Frontal cortex (tissue), 4 donors: Measurements from ENCODE around the gene CARD11. TPM values are rescaled to one million over a fixed set of nuclear protein-coding genes. Genes with fewer than 3 reads are reported as not detected.

Source experiments
- DNase-seq, 2 donors: peaks; one replicate each; pipeline ENCODE4 v3.0.0; 2012; ENCODE audit warnings: low spot score in 2 of 2
- FAIRE-seq: peaks from 2 replicates; lab custom pipeline; 2012; peaks lifted over from hg19 to GRCh38; lab: Jason Lieb, UNC
- total RNA-seq: library from RNA; depleted of rRNA; stranded (reverse); fragments of >200 nt; gene quantifications from one replicate; pipeline ENCODE4 v1.2.3, GENCODE V29; 2014
- donor health status: control.
- donor health status: control.
- donor health status: control.

The CARD11 gene
- total RNA-seq, 1 donor from 2014 or later = 0.41 TPM

DNA sequence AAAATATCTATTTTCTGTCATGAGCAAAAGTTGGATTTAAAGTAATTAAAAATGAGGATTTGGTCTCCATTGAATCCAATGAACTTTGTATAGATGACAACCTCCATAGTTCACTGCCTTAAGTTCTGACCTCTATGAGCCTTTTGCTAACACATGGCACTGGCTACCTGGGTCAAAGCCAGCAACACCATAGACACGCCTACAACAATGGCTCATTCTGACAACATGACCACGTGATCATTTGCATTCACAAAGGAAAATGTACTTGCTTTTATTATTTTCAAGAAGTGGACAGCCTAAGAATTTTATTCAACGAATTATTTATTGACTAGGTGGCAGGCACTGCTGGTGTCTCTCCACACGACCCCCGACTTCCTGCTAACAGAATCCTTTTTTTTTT, 90.6 kb downstream of the CARD11 start:
- FAIRE-seq = no peak
- no peak for DNase-seq

DNA sequence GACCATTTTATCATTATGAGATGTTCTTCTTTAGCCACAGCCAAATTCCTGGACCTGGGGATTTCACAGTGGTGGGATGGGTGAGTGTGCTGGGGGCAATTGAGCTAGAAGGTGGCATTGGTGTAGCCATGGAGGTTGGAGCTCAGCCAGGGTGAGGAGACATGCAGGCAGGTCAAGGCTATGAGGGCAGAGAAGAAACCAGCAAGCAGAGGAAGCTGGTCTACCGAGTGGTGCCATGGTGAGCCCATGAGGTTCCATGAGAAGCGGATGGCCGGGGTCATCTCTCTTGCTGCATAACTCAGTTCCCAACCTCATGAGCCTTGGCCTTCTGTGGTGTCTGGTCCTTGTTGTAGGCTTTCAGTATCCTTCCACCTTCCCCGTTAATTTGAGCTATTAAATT, 91.4 kb downstream of the CARD11 start:
- DNase-seq (no peak), FAIRE-seq (no peak)

DNA sequence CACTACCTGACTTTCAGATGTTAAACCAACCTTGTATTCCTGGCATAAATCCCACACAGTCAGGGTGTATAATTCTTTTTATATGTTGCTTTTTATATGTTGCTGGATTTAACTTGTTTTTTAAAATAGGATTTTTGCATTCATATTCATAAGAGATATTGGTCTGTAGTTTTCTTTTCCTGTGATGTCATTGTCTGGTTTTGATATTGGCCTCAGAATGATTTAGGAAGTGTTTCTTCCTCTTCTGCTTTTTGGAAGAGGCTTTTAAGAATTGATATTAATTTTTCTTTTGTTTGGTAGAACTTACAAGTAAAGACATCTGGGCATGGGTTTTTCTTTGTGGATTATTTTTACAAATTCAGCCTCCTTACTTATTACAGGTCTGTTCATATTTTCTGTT, 93.1 kb downstream of the CARD11 start:
- no peak for FAIRE-seq
- DNase-seq = no peak

DNA sequence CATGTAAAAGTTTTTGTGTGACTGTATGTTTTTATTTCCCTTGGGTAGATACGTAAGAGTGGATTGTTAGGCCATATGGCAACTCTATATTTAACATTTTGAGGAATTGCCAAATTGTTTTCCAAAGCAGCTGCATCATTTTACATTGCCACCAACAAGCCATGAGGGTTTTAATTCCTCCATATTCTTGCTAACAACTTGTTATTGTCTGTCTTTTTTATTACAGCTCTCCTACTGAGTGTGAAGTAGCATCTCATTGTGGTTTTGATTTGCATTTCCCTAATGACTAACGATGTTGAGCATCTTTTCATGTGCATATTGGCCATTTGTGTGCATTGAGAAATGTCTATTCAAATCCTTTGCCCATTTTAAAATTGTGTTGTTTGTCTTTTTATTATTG, 94.9 kb downstream of the CARD11 start:
- no peak for FAIRE-seq
- DNase-seq = no peak

DNA sequence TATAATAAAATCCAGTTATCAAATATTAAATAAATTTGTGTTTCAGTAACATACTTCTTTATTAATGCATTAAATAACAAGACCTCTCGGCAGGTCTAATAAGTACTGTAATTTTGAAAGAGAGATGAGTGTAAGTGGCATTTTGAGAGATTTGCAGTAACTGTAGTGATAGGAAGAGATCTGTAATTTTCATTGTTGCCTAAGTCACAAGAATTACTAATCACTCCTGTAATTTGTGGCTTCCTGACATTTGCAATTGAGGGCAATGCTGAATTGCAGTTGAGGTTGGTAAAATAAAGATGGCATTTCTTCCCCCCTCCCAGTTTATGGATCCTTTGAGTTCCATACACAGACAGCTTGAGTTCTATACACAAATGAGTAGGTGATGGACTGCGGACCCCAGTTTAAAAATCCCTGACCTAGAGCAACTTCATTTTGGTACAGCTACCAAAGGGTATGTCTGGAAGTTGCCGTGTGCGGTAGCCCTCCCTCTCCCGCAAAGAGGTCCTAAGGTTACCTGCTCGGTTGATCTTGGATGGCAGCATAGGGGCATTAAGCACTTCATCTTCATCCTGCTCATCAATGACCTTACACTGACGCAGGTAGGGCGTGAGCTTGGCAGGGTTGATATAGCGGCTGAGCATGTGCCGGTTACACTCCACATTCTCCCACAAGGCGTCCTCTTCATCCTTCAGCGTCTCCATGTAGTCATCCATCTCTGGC, 96.4 kb downstream of the CARD11 start:
- DNase-seq (no peak), FAIRE-seq (no peak)

DNA sequence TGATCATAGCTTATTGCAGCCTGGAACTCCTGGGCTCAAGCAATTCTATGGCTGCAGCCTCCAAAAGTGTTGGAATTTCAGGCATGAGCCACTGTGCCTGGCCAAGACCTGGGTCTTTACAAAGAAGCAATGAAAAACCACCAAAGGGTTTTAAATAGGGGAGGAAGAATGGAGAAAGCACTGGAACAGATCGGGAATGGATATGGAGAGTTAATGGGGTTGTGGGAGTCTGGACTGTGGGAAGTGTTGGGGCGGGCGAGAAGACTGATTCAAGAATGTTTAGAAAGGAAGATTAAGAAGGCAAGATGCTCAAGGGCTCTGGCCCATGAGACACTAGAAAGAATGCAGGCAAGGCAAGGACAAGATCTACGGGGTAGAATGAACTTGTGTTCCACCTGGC, 98.5 kb downstream of the CARD11 start:
- DNase-seq = no peak
- no peak for FAIRE-seq

DNA sequence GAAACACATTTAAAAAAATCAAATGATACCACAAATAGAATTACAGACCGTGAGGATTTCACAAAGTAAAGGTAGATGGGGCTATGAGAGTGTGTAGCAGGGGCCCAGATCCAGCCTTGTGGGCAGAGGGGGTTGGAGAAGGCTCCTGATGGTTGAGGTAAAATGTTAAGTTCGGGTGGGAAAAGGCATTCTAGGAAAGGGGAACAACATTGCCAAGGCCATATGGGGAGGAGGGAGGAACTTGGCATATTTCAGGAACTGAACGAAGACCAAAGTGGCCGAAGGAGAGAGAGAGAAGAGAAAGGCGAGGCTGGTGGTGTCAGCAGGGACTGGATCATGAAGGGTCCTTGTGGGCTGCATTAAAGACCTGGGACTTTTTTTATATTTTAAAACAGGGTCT, 98.9 kb downstream of the CARD11 start:
- FAIRE-seq = no peak
- no peak for DNase-seq

DNA sequence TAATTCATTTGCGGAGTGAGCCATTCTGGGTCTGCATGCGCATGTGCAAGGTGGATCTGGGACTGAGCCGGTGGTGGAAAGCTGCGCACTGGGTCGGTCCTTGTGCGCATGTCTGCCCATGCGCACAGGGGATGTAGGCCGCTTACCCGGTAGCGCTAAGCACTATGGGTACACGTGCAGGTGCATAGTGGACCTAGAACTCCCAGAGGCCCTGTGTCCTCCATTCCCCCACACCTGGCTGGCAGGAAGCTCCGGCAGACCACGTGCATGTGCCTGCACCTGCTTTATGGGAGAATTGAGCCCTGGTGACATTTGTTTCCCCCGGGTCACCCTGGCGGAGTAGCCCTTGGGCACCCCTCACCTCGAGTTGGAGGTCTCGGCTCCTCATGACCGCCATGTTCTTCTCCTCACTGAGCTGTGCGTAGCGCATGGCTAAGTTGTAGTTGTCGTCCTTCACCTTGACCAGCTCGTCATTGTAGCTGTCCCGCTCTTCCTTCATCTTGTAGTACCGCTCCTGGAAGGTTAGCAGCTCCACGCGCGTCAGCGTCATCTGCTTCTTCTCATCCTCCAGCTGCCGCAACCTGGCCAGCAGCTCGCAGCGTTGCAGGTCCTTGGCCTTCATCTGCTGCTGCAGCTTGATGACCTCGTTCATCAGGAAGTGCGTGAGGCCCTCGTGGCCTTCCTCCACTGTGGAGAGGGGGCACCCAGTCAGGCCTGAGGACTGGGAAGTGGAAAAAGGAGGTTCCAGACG, 99.6 kb downstream of the CARD11 start:
- FAIRE-seq (no peak), DNase-seq (no peak)

DNA sequence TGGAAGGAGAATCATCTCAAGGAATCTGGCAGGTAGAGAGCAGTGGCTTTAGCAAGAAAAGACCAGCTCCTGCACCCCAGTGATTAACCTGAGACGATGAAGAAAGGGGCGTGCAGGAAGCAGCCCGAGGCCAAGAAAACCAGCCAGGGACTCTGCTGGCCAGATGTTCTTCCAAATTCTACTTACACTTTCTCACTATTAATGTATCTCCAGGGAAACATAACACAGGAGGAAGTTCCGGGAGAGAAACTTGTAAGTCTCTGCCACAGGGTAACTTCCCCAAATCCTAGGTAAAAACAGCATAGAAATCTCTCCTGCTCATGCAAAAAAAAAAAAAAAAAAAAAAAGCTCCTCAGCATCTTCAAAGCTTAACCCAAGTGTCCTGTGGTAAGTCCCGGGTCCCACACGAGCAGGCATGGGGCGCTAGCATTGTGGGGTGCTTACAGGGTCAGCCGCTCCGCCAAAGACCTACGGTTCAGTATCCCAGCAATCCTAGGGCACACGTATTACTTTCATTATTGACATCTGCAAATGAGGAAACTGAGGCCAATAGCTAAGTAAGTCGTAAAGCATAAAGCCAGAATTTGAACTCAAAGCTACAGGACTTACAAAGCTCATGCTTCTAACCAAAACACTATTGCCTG, 102.3 kb downstream of the CARD11 start:
- FAIRE-seq (no peak), DNase-seq (no peak)

DNA sequence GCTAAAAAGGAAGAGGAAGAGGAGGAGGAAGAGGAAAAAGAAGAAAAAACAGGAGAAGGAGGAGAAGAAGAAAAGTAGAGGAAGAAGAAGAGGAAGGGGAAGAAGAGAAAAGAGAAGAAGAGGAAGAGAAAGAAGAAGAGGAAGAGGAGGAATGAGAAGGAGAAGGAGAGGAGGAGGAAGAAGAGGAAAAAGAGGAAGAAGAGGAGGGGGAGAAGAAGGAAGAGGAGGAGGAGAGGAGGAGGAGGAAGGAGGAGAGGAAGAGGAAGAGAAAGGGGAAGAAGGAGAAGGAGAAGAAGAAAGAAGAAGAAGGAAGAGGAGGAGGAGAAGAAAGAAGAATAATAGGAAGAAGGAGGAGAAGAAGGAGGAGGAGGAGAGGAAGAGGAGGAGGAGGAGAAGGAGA, 103.2 kb downstream of the CARD11 start:
- no peak for DNase-seq
- no peak for FAIRE-seq

DNA sequence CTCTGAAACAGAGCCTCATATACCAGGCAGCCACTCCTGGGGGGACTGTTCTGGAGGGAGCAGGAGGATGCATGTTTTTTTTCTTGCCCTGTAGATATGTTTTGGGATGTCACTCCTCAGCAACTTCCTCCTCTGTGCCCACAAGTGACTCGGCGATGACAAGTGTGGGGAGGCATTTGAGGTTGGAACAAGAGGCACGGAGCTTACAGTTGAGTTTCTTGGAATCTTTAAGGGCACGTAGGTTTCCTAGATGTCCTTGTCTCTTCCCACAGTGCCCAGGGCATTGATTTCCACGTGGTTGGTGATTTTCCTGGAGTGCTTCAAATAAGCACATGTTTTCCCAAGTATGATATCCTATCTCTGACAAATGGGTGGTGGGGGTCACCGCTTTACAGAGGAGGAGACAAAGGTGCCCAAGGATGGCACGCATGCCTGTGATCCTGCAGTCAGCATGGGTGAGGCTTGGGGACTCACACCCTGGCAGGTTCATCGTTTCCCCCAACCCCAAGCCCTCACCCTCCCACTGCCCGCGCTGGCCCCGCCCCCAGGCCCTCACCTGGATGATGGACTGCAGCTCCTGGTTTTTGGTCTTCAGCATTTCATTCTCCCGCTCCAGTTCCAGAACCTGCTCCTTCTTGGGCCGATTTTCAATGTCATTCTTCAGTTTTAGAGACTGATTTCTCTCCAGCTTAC, 104.3 kb downstream of the CARD11 start:
- DNase-seq (no peak), FAIRE-seq (no peak)

DNA sequence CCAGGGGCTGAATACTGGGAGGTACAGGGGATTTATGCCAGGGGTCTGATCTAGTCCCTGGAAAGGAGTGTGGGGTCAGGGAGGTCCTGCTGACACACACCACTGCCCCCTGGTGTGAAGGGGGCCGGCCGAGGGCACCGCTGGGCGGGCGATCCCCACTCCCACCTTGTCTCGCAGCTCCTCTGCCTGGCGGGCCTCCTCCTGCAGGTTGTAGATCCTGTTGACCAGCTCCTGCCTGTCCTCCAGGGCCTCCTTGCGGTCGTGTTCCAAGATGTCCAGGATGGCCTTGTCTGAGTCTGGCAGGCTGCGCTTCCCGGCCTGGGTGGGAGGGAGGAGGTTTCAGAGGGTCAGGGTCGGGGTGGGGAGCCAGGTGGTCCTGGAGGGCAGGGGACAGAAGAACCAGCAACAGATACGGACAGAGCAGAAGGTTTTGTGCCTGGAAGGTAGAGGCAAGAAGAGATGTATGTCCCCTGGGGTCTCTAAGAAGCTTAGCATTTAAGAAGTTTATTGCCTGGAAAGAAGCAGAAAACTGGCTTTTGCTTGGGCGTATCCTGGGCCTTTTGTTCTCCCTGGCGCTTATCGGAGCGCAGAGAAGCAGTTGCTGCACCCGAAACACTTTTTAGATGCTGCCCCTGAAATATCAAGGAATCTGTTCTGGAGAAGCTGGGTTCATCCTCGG, 105.0 kb downstream of the CARD11 start:
- FAIRE-seq = no peak
- DNase-seq = no peak

DNA sequence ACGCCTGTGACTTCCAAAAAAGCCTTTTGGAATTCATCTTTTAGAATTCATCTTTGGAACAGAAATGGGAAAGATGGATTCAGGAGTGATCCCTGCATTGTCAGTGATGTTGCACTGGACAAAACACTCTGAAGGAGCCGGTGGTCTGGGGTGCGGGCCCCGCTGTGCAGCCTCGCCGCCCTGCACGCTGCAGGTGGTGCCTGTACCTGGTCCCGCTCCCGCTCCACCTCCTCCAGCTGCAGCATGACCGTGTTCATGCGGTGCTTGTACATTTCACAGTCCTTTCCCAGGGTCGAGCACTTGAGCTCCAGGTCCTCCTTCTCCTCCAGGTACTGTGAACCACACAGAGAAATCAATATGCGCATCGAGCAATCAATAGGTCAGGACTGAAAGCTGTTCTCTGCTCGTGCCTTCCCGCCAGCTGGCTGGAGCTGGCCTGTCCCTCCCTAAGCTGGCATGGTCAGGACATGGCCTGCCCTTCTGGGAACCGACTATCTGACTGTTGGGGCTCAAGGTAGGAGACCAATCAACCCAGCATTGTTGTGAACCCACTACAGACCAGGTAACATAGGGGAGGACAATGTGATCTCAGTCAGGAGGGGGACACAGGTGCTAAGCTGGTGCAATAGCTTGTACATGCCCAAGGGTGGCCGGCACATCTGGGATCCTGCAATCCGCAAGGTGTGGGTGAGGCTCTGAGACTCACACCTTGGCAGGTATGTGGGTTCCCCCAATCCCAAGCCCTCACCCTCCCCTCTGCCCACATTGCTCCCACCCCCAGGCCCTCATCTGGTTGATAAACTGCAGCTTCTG, 105.8 kb downstream of the CARD11 start:
- DNase-seq = no peak

DNA sequence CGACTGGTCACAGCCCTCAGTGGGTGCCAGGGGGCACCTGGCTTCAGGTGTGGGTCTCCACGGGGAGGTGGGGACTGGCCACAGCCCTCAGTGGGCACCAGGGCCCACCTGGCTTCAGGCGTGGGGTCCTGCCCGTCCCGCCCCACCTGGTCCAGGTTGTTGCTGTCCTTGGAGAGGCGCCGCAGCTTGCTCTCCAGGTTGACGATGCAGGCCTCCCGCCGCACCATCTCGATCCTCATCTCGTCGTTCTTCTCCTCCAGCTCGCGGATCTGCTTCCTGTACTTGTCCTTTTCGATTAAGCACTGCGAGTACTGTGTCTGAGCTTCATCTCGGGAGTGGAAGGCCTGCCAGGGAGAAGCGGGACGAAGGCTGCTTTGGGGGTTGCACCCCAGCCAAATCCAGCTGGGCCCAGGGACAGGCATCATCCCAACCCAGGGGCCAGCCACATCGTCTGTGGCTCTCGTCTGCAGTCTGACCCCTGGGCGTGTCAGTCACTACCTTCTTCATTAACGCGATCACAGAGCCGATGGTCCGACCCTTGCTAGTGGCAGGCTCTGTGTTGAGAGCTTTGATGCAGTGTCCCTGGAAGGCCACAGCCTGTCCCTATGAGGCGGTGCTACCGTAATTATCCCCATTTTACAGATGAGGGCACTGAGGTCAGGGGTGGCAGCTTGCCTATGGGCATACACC, 106.6 kb downstream of the CARD11 start:
- DNase-seq (no peak), FAIRE-seq (no peak)

More for the DNA sequence above, 105.8 kb downstream of the CARD11 start:
- no peak for FAIRE-seq

DNA sequence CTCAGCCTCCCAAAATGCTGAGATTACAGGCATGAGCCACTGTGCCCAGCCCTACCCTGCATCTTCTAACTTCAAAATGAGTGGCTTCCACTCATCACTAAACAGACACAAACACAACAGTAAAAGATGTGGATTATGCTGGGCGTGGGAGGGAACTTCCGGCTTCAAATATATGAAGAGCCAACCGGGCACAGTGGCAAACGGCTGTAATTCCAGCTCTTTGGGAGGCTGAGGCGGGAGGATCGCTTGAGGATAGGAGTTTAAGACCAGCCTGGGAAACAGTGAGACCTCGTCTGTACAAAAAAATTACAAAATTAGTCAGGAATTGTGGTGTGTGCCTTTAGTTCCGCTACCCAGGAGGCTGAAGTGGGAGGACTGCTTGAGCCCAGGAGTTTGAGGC, 107.4 kb downstream of the CARD11 start:
- DNase-seq (no peak), FAIRE-seq (no peak)

DNA sequence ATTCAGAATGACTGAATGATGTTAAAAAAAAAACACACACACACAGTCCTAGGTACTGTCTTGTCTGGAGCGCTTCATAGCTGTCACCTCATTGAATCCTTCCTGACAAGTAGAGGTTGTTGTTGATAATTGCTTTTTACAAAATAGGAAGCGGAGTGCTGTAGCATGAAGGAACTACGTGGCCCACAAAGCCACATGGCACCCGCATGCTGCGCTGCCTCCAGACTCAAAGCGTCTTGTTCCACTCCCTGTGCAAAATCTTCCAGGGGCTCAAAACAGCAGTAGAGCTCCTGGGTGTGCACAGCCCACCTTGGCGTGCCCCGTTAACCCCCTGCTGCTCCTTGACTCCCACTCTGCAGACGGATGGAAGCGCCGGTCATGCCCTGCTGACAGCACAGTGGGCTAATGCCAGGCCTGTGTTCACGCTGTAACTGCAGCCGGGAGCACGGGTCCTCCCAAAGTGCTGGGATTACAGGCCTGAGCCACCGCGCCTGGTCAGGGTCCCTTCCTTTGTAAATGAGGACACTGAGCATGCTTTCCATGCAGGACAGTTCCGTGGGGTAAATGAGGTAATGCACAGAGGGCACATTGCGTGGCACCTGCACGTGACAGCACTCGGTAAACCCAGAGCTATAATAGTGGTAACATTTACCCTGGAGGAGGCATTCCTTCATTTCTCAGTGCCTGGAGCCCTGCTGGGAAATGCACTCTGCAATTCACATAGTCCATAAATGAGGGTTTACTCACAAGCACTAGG, 108.5 kb downstream of the CARD11 start:
- DNase-seq (no peak), FAIRE-seq (no peak)

DNA sequence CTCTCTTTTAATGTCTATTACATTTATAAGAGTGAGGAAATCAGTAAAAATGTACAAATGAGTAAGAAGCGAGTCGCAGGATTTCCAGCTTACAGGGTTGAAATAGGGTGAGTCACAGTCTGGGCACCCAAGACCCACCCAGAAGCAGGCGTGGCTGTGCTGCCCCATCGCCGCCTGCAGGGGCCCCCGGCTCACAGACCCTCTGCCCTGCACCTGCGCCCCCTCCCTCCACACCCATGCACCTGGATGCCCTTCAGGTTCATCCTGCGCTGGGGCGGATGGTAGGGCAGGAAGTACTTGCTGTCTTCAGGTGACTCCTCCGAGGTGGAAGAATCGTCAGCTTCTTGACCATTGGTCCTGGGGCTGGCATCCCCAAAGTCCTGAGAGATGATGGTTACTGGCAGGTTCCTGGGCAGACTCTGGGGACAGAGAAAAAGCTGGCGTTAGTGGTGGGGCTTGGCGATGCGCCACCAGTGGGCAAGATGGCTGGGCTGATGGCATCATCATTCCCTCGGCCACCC, 109.4 kb downstream of the CARD11 start:
- FAIRE-seq = no peak
- no peak for DNase-seq
